OCI-LY7 (cell line): ENCODE results near the gene KIF6.

Experiments used
- EZH2phosphoT487 ChIP-seq: fragments of 200-600 bp; sonication (generic); IDR thresholded peaks from 2 replicates; pipeline ENCODE4 v1.6.1; 2018; ENCODE audit warnings: low read depth, borderline replicate concordance, mild to moderate bottlenecking, mixed run types, antibody characterized with exemption, low read length, moderate library complexity, mixed read lengths
- TF ChIP-seq, protein P1 (sequence below): fragments of 200-600 bp; sonication (generic); conservative IDR thresholded peaks from 2 replicates; pipeline ENCODE4 v1.5.1; 2014; ENCODE audit warnings: mild to moderate bottlenecking, antibody characterized with exemption, low read length, moderate library complexity, mixed read lengths

DNA sequence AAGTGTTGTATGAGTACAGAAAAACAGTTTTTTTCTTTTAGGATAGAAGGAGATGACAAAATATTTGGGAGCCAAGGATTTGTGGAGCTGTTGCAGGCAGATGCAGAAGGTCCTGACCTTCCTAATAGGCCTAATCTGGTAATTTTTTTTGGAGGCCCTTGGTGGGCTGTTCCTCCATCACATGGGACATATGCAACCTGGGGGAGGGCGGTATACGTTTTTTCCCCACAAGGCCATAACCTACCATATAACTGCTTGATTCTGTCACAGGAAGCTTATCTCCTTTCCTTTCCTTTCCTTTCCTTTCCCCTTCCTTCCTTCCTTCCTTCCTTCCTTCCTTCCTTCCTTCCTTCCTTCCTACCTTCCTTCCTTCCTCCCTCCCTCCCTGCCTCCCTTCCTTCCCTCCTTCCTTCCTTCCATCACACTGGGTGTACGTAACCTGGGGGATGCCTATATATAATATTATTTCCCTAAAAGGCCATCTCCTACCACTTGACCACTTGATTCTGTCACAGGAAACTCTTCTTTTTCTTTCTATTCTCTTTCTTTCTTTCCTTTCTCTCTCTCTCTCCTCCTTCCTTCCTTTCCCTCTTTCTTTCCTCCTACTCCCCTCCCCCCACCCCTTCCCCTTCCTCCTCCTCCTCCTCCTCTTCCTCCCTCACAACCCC lies 217.7 kb downstream of the KIF6 start:
- TF ChIP-seq, protein P1, sequence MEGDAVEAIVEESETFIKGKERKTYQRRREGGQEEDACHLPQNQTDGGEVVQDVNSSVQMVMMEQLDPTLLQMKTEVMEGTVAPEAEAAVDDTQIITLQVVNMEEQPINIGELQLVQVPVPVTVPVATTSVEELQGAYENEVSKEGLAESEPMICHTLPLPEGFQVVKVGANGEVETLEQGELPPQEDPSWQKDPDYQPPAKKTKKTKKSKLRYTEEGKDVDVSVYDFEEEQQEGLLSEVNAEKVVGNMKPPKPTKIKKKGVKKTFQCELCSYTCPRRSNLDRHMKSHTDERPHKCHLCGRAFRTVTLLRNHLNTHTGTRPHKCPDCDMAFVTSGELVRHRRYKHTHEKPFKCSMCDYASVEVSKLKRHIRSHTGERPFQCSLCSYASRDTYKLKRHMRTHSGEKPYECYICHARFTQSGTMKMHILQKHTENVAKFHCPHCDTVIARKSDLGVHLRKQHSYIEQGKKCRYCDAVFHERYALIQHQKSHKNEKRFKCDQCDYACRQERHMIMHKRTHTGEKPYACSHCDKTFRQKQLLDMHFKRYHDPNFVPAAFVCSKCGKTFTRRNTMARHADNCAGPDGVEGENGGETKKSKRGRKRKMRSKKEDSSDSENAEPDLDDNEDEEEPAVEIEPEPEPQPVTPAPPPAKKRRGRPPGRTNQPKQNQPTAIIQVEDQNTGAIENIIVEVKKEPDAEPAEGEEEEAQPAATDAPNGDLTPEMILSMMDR: no peak
- TF ChIP-seq EZH2phosphoT487: no peak
